Endothelial cell of umbilical vein (primary cell): ENCODE data around the gene KRT26.

Source experiments
- POLR2A ChIP-seq: IDR thresholded peaks from 2 replicates; pipeline ENCODE4 v1.6.1; 2012; ENCODE audit warnings: low read depth, mild to moderate bottlenecking, control low read depth, low read length
- POLR2AphosphoS5 ChIP-seq: IDR thresholded peaks from 2 replicates; pipeline ENCODE4 v1.6.1; 2012; ENCODE audit warnings: low read depth, mild to moderate bottlenecking, control low read depth, low read length, moderate library complexity; ENCODE audit not compliant: insufficient read depth

DNA sequence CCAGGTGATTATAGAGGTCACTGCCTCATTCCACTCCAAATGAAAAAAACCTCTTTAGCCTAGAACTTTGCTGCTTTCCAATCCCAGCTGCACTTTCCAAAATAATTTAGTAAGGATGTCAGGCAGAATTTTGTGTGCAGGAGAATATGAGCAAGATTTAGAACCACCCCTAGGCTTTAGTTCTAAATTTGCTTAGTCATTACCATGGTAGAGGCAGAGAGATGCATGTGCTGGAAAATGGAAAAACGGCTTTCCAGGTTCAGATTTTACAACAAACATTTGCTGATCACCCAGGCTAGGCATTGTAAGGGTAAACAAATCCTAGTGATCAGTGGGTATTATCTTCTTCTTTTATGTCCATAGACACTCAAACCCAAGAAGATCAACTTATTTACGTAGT, 6.3 kb downstream of the KRT26 start:
- no peak for TF ChIP-seq POLR2A
- no peak for TF ChIP-seq POLR2AphosphoS5
